A673 (cell line): ENCODE results near the gene AMBRA1.
A peak's percentile ranks its signal among the peaks of the same experiment; 100 is the strongest.

Source experiments
- EZH2 ChIP-seq: fragments of 200-600 bp; sonication (generic); IDR thresholded peaks from 2 replicates; pipeline ENCODE4 v1.6.1; 2017; ENCODE audit warnings: borderline replicate concordance, low read depth, mild to moderate bottlenecking, mixed read lengths, antibody characterized with exemption, low read length; ENCODE audit not compliant: poor library complexity, severe bottlenecking
- TF ChIP-seq, protein P1 (sequence below): fragments of 300-800, 200-600 bp; sonication (generic); conservative IDR thresholded peaks from 2 replicates; pipeline ENCODE4 v1.5.1; 2017; ENCODE audit warnings: low read depth, mild to moderate bottlenecking, antibody characterized with exemption, low read length, moderate library complexity, mixed read lengths

DNA sequence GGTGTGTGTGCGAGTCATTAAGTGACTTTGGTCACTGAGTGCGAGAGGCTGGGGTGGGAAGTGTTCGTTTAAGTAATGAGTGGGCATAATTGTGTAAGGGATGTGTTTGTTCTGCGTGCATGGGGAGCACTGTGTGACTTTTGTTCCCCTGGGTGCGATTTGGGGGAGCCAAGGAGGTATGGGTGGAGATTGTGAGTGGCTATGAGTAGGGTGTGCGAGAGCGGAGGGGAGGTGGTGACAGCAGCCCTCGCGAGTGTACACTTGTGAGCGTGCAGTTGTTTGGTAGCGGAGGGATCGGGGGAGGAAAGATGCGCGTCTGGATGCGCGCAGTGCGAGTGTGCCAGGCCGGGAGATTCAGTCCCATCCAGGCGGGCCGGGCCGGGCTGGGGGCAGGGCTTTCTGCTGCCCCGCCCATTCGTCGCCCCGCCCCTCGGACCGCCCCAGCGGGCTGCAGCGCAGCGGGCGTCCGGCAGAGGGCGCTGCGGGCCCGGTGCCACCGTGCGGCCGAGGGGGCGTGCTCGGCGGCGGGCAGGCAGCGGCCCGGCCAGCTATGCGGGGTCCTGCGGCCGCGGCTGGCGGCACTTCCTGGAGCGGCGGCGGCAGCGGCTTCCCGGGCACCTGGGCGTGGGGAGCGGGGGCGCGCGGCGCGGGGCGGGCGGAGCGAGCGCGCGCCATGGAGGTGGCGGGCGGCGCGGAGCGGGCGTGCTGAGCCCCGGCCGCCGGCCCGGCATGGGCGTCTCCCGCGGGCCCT is 246.8 kb downstream of the AMBRA1 start, which contains the start of gene DGKZ:
- TF ChIP-seq, protein P1, sequence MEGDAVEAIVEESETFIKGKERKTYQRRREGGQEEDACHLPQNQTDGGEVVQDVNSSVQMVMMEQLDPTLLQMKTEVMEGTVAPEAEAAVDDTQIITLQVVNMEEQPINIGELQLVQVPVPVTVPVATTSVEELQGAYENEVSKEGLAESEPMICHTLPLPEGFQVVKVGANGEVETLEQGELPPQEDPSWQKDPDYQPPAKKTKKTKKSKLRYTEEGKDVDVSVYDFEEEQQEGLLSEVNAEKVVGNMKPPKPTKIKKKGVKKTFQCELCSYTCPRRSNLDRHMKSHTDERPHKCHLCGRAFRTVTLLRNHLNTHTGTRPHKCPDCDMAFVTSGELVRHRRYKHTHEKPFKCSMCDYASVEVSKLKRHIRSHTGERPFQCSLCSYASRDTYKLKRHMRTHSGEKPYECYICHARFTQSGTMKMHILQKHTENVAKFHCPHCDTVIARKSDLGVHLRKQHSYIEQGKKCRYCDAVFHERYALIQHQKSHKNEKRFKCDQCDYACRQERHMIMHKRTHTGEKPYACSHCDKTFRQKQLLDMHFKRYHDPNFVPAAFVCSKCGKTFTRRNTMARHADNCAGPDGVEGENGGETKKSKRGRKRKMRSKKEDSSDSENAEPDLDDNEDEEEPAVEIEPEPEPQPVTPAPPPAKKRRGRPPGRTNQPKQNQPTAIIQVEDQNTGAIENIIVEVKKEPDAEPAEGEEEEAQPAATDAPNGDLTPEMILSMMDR, result peak; percentile 74
- no peak for TF ChIP-seq EZH2
